ENCODE data around the gene SRP9.

Gene SRP9, protein sequence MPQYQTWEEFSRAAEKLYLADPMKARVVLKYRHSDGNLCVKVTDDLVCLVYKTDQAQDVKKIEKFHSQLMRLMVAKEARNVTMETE

DNA sequence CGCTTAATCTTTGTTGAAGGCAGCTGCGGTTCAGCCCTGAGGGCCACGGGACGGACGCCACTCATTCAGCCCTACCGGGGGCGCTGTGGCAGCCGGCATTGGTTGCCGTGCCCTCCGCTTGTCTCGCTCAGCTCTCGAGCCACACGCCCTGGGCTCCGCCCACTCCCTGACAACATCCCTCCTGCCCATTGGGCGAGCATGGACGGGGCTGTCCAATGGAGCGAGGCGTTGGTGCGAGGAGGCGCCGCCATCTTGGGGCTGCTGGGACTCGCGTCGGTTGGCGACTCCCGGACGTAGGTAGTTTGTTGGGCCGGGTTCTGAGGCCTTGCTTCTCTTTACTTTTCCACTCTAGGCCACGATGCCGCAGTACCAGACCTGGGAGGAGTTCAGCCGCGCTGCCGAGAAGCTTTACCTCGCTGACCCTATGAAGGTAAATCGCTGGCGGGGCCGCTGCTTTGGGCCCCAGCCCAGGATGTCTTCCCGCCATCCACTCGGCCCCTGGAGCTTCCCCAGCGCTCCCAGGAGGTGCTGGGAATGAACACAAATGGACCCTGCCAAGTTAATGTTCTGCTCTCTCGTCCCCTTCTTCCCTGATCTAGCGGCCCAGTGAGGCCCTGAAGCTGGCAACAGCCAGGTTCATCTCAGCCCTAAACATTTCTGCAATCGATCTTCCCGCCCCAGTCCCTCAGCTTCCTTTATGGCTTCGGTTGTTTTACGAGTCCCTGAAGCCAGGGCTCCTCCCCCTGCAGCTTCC lies at the start of gene SRP9:
TSS of gene SRP9 (plus strand) at position 244 of the 754 bp plus-strand sequence. CDS start at position 359, 115 bp downstream.
- DNase-seq, result peak; percentile 98

GRCh38 chr1:225731491-225731890 lies 46.1 kb upstream of the SRP9 start:
- DNase-seq, result no peak

GRCh38 chr1:225733254-225733653 lies 44.4 kb upstream of the SRP9 start:
- no peak for DNase-seq

- no peak for DNase-seq
These were observed 42.1 kb upstream of the SRP9 start for GRCh38 chr1:225735252-225736149.

DNA sequence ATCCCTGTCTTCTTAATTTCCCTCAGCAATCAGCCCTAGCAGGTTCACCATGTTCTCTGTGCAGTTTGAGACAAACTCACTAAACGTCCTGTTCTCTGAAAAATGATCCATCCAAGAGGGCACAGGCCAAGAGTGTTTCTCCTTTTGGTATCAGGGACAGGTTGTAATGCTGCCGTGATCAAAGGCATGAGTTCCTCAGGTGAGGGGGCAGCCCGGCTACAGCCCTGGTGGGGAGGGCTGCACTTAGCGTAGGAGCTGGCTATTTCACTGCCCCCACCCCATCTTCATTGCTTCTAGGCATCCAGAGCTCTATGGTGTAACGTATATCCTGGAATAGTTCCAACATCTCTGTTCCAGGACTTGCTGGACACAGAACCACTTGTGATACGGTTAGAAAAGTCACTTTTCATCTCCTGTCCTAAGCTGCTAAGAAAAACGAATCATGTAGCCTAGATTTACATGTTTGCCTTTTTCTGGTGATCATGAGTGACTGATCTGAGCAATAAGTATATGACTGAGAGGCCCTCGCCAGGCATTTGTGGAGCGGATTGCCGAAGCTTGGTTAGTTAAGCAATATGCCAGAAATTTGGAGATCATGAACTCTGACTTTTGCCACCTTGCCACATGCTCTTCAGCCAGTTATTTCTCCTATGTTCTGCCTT lies 41.1 kb upstream of the SRP9 start:
- DNase-seq, result no peak

DNA sequence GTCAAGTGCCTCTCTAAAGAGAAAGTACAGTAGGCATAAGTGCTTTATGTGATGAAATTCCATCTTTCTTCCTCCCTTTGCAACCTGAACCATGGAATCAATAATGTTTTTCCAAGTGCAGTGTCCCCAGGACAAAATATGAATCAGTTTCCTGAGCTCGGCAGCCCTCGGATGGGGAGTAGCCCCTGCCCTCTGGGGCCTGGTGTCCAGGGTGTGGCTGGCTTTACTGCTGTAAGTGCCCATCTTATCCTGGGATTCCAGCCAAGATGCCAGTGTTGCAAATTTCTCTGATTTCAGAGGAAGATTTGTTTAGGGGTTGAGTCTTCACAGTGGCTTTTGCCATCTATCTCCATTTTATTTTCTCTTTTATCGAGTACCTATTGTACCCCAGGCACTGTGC lies 40.5 kb upstream of the SRP9 start:
- DNase-seq, result no peak

DNA sequence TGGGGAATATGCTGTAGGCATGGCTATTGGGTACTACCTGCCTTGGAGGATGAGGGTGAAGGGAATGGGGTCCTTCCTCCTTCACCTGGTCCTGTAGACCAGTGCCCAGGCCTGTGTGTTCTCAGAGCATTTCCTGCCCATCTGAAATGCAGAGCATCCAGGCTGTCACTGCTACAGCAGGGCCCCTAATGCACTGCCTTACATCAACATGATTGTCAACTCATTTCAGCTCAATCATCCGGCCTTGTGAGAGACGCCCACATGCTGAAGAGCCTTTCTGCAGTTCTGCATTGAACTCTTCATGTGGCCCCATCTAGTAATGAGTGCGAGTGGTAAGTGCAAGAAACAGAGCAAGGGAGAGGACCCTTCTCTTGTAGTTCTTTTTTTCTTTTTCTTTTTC lies 39.8 kb upstream of the SRP9 start:
- no peak for DNase-seq

- DNase-seq, result no peak
These were observed 38.9 kb upstream of the SRP9 start for GRCh38 chr1:225738763-225739162.

DNA sequence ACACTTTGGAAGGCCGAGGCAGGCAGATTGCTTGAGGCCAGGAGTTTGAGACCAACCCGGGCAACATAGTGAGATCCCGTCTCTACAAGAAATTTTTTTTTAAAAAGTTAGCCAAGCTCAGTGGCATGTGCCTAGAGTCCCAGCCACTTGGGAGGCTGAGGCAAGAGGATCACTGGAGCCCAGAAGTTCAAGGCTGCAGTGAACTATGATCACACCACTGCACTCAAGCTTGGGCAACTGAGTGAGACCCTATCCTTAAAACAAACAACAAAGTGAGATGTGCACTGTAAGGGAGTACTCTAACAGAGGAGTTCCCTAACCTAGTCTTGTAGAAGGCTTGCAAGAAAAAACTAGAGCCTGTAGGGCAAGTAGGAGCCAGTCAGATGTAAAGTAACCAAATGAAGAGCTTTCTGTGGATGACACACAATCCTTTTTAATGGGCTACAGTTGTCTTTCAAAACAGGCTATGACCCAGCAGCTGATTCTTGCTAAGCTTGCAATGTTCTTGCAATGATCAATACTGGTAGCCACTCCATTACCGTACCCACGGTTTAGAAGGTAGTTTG lies 38.0 kb upstream of the SRP9 start:
- DNase-seq, result no peak

GRCh38 chr1:225744745-225745144 lies 32.9 kb upstream of the SRP9 start:
- no peak for DNase-seq

GRCh38 chr1:225745273-225745672 lies 32.4 kb upstream of the SRP9 start:
- no peak for DNase-seq

GRCh38 chr1:225746361-225747179 lies 31.1 kb upstream of the SRP9 start:
- DNase-seq, result no peak

GRCh38 chr1:225747566-225747965 lies 30.1 kb upstream of the SRP9 start:
- no peak for DNase-seq

DNA sequence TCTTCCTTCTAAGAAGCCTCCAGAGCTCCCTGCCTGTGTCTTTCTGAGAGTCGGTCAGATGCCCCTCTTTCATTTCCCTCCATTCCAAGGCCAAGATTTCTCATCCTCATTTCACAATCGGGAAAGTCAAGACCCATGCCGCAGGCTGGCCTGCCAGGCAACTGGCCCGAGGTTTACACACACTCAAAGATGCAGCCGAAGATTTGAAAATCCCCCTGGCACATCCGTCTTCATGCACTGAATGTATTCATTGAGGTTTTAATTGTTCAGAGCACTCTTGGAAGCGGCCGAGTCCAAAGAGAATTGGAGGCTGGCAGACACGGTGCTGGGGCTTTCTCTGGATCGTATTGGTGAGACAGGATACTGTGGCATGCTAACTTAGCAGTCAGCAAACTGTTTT lies 29.1 kb upstream of the SRP9 start:
- no peak for DNase-seq

GRCh38 chr1:225749706-225750105 lies 27.9 kb upstream of the SRP9 start:
- DNase-seq, result no peak

- DNase-seq, result no peak
These were observed 27.2 kb upstream of the SRP9 start for GRCh38 chr1:225750420-225750819.

- no peak for DNase-seq
These were observed 26.5 kb upstream of the SRP9 start for GRCh38 chr1:225750875-225751824.

- DNase-seq, result no peak
These were observed 25.4 kb upstream of the SRP9 start for GRCh38 chr1:225752245-225752644.

DNA sequence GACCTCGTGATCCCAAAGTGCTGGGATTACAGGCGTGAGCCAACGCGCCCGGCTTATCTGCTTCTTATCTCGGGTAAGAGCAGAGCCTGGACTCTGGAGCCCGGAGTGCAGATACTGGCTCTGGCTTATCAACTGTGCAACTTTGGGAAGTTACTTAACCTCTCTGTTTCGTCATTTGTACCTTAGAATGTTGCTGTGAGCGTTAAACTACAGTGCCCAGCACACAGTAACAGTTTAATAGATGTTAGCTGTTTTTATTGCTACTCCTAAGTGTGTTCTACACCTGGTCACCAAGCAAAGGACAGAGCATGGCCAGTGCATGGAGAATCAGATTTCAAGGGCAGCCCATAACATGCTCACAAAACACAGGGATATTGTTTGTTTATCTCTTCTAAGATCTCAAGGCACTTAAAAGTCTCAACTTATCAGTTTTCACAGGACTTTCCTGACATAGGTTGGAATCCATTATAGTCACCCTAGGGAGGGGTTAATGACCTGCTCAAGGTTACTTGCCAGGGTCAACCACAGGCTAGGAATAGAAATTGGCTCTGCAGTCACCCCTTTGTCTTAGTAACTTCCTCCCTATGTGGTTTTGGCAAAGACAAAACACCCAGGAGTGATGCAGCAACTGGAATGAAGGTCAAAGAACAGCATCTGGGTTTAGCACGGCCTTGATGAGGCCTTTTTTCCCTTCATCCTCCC lies 22.5 kb upstream of the SRP9 start:
- DNase-seq, result no peak

GRCh38 chr1:225755671-225756319 lies 21.8 kb upstream of the SRP9 start:
- DNase-seq, result no peak
